Caki2 (cell line): Measurements from ENCODE around the gene OSTF1. TPM values are rescaled to one million over a fixed set of nuclear protein-coding genes. Genes with fewer than 3 reads are reported as not detected.

Source experiments
- DNase-seq: peaks from one replicate; pipeline ENCODE4 v3.0.0-alpha.2; 2015; ENCODE audit warnings: low read depth
- in situ Hi-C: cut with HindIII; loops from 2 replicates; pipeline ENCODE4 v1.10.0; 2016; ENCODE audit warnings: low sequenced_read_pairs, low pct_unique_long_range_greater_than_20kb, mixed read lengths
- total RNA-seq: library from RNA; depleted of rRNA; stranded (reverse); fragments of >200 nt; shearing (Covaris generic); gene quantifications from 2 replicates; pipeline ENCODE4 v1.2.3, GENCODE V29; 2014; ENCODE audit warnings: low replicate concordance

OSTF1 gene
- total RNA-seq, 1 experiment from 2014 or later, result 12.4 TPM

DNA sequence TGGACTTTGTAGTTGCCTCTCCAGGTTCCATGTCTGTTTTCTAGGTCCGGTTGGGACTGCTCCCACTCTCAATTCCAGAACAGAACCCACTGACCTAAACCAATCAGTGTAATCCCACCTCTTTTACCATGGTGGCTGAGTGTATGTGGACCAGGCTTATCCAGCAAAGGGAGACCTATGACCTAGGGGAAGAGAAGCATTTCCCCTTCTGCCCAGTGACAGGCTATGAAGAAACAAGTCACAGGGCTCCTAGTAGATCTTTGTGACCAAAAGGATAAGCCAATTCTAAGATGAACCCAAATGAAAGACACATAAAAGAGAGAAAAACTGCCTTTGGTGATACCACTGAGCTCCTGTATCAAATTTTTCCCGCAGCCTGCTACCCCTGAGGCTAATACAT, 6.7 kb upstream of the OSTF1 start:
- DNase-seq, result no peak
- in situ Hi-C loops, result no loop called here

DNA sequence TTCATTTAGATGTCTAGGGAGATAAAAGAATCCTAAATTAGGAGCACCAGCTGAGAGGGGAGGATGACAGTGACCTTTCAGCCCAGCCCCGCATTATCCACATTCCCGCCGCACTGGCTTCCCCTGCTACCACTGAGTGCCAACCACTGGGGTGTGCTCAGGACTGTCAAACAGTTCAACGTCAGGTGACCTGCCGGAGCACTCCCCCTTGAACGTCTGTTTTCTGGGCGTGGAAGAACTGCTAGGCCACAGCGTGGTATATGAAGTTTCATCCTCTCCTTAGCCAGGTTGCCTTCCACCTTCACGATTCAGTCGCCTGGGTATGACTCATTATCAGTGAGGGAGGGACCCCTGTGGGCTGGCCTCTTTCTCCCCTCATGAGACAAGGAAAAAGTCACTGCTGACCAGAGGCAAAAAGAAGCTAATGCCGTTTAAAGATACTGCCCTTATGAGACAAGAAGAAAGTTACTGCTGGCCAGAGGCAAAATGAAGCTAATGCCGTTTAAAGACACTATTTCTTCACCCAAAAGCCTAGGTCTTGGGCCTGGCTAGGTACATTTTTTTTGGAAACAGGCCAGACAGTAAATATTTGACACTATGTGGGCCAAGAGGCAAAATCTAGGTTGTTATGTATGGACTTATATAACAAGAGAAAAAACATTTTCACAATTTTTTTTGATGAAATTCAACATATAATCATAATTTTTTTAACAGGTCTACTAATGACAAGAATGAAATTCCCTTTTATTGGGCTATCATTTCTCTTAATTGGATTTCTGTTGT, 4.9 kb upstream of the OSTF1 start:
- DNase-seq, result peak; percentile 26
- in situ Hi-C loops, result no loop called here

DNA sequence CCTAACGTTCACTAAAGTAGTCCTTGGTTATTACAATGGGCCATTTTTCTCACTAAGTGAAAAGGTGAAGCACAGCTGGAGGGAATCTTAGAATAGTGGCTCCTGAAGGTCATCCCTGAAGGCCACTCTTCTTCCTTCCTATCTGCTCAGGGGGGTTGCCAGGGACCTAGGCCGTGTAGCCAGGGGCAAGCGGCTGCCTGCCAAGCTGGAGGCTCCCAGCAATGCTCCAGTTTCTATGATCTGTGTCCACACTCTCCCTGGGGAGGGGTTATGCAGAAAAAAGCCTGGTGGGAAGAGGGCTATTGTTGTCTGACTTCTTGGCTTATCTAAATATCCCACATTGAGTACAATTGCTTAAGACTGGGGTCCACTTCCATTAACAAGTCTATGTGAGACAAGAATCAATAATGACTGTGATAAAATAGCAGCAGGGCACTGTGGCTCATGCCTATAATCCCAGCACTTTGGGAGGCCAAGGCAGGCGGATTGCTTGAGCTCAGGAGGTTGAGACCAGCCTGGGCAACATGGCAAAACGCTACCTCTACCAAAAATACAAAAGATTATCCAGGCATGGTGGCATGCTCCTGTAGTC, 4.1 kb upstream of the OSTF1 start:
- in situ Hi-C loops, result no loop called here

GRCh38 chr9:75085640-75086039, 2.7 kb upstream of the OSTF1 start:
- in situ Hi-C loops, result no loop called here
- DNase-seq, result no peak

More for the DNA sequence above, 4.1 kb upstream of the OSTF1 start:
- DNase-seq, result no peak

DNA sequence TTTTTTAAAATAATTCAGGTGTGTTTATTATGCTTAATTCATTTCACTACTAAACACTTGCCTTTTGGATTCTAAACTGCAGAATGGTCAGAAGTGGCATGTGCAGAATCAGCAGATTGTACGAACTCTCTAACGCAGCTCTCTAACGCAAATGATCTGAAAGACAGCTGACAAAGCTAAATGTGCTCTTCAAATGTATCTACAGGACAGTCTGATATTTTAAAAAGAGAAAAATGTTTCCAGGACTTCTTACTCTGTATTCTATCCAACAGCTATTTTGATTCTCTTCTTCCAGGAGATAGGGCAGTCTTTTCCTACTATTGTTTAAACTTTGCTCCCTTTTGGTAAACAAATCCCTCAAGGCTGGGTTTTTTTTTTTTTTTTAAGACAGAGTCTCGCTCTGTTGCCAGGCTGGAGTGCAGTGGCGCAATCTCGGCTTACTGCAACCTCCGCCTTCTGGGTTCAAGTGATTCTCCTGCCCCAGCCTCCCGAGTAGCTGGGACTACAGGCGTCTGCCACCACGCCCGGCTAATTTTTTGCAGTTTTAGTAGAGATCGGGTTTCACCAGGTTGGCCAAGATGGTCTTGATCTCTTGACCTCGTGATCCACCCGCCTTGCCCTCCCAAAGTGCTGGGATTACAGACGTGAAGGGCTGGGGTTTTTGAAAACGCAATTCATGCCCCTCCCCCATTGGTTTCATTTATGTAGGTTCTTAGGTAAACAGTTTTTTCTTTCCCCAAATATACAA, 1.6 kb upstream of the OSTF1 start:
- DNase-seq, result no peak
- in situ Hi-C loops, result no loop called here

DNA sequence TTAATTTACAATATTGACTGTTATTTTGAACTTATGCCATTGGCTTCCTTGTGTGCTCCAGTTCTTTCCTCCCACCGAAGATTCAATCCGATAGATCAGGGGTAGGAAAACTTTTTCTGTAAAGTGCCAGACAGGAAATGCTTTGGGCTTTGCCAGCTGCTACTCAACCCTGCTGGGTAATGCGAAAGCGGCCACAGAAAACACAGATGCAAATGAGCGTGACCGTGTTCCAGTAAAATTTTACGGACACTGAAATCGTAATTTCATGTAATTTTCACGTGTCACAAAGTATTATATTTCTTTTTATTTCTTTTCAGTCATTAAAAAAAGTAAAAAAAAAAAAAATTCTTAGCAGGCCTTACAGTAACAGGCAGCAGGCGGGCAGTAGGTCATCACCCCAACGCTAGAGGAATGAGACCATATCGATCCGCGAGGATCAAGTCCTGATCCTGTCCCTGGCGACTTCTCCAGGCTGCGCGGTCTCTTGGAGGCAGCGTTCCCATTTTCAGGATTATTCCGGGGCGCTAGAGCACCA, 958 bp upstream of the OSTF1 start:
- in situ Hi-C loops, result no loop called here
- DNase-seq, result peak; percentile 44

DNA sequence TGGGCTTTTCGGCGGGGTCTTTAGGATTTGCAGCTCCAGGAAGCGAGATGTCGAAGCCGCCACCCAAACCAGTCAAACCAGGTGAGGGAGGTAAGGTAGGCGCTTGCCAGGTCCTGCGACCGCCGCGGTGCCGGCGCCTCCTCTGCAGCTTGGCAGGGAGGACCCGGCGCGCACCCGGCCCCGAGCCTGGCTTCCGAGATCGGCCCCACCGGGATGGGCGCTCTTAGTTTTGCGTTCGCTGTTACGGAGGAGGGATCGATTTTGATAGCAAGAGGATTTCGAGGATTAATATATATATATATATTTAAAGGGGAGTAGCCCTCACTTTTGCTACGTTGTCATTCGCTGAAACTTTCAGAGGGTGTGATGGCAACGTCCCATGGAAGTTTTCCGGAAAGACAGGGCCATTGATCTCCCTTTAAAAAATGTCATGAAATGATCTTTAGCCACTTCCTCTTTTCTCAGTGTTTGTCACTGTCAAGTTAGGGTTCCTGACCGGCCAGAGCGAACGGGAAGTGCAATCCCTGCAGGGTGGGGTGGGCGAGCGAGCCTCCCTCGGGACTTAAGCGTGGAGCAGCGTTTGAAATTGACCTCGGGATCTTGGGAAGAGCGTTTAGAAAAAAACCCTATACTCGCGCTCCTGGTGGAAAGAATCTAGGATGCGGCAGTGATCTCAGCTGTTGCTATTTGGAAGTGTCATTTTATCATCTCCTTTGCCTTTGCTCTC, 495 bp downstream of the OSTF1 start:
- peak; percentile 11 for DNase-seq
- in situ Hi-C loops, result no loop called here

DNA sequence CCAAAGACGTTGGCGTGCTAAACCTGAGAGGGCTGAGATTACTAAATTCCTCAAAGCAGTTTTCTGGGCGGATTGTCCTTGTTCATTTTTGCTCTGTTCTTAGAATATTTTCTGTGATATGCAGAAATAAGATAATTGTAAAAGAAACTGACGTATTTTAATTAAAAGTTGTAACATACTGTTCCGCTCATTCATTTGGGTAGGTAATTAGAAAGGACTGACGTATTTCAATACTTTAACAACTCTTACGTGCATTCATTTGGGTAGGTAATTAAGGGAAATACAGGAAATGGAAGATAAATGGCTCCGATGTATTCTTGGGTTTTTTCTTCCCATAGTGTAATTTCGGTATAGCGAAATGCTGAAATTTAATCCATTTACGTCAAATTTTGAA, 1.1 kb downstream of the OSTF1 start:
- in situ Hi-C loops, result no loop called here
- no peak for DNase-seq

DNA sequence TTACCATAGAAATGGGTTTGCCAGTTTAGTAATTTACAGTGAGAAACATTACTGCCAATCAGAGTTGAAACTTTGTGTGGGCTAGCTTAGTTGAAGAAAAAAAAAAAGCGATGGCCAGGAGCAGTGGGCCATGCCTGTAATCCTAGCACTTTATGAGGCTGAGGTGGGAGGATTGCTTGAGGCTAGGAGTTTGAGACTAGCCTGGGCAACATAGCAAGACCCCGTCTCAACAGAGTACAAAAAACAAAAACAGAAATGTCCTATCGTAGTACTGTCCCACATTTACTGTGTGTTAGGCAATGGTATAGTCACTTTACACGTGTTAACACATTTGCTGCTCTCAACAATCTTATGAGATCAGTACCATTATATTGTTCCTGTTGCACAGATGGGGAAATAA, 2.3 kb downstream of the OSTF1 start:
- in situ Hi-C loops, result no loop called here
- DNase-seq, result no peak

- in situ Hi-C loops, result no loop called here
- DNase-seq, result no peak
These were observed 4.5 kb downstream of the OSTF1 start for GRCh38 chr9:75092766-75093165.

- no peak for DNase-seq
- in situ Hi-C loops, result no loop called here
These were observed 8.5 kb downstream of the OSTF1 start for GRCh38 chr9:75096796-75097195.

GRCh38 chr9:75101004-75101588, 12.8 kb downstream of the OSTF1 start:
- in situ Hi-C loops, result no loop called here
- no peak for DNase-seq

GRCh38 chr9:75102177-75102790, 14.0 kb downstream of the OSTF1 start:
- in situ Hi-C loops, result no loop called here
- DNase-seq, result no peak

DNA sequence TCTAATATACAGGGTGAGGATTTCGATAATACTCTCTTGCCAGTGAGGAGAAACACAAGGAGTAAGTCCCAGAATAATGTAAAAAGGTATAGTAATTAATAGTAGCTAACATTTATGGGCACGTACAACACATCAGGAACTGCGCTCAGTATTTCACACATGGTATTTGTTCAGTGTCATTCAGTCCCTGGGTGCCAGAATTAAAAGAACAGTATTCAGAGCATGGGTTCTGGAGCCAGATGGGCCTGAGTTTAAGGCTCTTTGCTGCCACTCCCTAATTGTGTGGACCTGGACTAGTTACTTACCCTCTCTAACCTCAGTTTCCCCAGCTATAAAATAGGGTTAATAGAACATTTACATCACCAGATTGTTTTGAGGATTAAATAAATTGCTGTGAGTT, 16.3 kb downstream of the OSTF1 start:
- no peak for DNase-seq
- in situ Hi-C loops, result no loop called here

- no peak for DNase-seq
- in situ Hi-C loops, result no loop called here
These were observed 16.8 kb downstream of the OSTF1 start for GRCh38 chr9:75105019-75105540.

- in situ Hi-C loops, result no loop called here
- no peak for DNase-seq
These were observed 17.5 kb downstream of the OSTF1 start for GRCh38 chr9:75105841-75106240.

DNA sequence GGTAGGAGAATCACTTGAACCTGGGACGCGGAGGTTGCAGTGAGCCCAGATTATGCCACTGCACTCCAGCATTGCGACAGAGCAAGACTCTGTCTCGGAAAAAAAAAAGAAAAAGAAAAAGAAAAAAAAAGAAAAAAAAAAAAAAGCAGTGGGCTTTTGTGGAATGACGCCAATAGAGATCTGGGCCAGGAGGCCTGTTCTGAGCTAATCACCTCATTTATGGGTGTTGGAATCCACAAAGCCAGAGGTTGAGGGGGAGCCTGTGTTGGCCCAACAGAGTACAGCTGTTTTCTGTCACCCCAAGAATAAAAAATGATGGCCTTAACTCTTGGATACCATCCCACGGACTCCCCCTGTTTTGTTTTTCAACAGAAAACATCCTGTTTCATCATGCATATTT, 18.5 kb downstream of the OSTF1 start:
- in situ Hi-C loops, result no loop called here

DNA sequence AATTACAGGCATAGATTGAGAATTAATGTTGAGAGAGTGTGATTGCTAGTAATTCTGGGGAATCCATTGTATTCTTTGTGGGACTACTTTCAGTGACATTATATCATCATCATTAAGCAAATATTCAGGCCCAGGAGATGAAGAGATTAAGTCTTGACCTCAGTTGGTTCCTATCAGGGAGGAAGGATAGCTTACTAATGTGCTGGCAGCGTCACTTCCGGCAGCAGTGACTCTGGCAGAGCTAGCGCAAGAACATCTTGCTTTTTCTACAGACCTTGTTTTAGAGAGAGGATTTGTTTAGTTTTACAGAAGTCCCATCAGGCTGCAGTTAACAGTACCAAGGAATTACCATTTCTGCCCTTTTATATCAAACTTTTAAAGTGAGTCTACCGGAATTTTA, 20.3 kb downstream of the OSTF1 start:
- in situ Hi-C loops, result no loop called here
- no peak for DNase-seq

More for the DNA sequence above, 18.5 kb downstream of the OSTF1 start:
- no peak for DNase-seq
